ENCODE results near the gene CCNE1. TPM values are rescaled to one million over a fixed set of nuclear protein-coding genes. Genes with fewer than 3 reads are reported as not detected.

Gene CCNE1
- total and polyA plus RNA-seq, 7 donors = 0.97 to 6.7 (median 2.0) TPM

DNA sequence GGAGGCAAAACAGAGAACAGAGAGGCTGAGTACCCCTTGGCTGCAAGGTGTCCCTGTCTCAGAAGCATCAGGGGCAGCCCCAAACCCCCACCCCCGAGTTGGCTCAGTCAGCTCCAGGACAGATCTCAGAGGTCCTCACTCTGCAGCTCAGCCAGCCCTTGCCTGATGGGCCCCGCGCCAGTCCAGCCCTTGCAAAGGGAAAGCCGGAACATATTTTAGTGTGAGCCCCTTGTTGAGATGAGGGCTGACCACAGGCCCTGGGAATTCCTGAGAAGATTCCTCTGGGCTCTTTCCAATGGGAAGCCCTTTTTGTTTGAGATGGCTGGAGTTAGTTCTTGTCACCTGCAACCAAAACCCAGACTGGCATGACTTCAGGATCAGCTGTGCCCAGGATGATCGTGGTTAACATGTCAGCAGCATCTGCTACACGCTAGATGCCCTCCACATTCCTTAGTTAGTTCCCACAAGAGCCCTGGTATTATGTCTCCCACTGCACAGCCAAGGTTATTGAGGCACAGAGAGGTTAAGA lies 33.9 kb upstream of the CCNE1 start:
- Histone ChIP-seq H3K4me1 (no peaks in the 10 kb centered on the region), H3K36me3 (ENCODE audit: insufficient read depth in 1 of 2, low read depth in 1 of 2) (no peaks in the 10 kb centered on the region), H3K27ac (no peak overlapping the region), H3K4me3 (no peak overlapping the region), H3K27me3 (ENCODE audit: insufficient read depth in 3 of 3, low read length in 2 of 3) (no peaks in the 10 kb centered on the region), H3K9me3 (no peaks in the 10 kb centered on the region)
- 51 to 53% (median 52%) methylated on average over 6 of the region's 6 CpGs for WGBS, 3 donors
- intact Hi-C loops (cut with DNase I) = loop anchor here in 1 of 2 donors (2.0 kb wide), 1 partner anchor 25 kb away; no protein-coding TSS in a partner anchor
- TF ChIP-seq, protein P1, sequence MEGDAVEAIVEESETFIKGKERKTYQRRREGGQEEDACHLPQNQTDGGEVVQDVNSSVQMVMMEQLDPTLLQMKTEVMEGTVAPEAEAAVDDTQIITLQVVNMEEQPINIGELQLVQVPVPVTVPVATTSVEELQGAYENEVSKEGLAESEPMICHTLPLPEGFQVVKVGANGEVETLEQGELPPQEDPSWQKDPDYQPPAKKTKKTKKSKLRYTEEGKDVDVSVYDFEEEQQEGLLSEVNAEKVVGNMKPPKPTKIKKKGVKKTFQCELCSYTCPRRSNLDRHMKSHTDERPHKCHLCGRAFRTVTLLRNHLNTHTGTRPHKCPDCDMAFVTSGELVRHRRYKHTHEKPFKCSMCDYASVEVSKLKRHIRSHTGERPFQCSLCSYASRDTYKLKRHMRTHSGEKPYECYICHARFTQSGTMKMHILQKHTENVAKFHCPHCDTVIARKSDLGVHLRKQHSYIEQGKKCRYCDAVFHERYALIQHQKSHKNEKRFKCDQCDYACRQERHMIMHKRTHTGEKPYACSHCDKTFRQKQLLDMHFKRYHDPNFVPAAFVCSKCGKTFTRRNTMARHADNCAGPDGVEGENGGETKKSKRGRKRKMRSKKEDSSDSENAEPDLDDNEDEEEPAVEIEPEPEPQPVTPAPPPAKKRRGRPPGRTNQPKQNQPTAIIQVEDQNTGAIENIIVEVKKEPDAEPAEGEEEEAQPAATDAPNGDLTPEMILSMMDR (IDR thresholded peaks at IDR 0.05) = no peak
- ATAC-seq (no peak), DNase-seq (no peak)

DNA sequence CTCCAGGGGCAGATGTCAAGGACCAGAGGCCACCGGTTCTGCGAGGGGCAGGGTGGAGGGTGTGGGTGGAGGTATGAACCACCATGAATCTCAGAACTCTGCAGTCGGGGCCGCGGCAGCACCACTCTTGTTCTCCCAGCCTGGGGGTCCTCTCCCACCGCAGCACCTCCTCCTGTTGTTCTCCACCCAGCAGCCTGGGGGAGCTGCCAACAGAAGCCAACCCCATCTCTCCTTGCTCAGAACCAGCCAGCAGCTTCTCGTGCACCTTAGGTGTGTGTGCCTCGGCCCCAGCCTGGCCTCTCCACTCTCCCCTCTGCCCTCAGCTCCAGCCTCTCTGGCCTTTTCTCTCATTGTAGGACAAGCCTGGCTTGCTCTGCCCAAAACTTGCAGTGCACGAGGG lies 31.9 kb upstream of the CCNE1 start:
- WGBS, 3 donors = 56 to 66% (median 57%) methylated on average over 9 of the region's 9 CpGs
- no peak for DNase-seq
- no peak for ATAC-seq
- H3K9me3 ChIP-seq = no peaks in the 10 kb centered on the region
- intact Hi-C loops (cut with DNase I) = loop anchor here in 1 of 2 donors (2.0 kb wide), 1 partner anchor 23 kb away; no protein-coding TSS in a partner anchor
- TF ChIP-seq, protein P1 (IDR thresholded peaks at IDR 0.05) = no peak
- no peaks in the 10 kb centered on the region for H3K36me3 ChIP-seq (ENCODE audit: insufficient read depth in 1 of 2, low read depth in 1 of 2)
- H3K27me3 ChIP-seq (ENCODE audit: insufficient read depth in 3 of 3, low read length in 2 of 3) = no peaks in the 10 kb centered on the region
- no peaks in the 10 kb centered on the region for H3K4me1 ChIP-seq
- H3K4me3 ChIP-seq = no peak overlapping the region
- H3K27ac ChIP-seq = no peak overlapping the region

DNA sequence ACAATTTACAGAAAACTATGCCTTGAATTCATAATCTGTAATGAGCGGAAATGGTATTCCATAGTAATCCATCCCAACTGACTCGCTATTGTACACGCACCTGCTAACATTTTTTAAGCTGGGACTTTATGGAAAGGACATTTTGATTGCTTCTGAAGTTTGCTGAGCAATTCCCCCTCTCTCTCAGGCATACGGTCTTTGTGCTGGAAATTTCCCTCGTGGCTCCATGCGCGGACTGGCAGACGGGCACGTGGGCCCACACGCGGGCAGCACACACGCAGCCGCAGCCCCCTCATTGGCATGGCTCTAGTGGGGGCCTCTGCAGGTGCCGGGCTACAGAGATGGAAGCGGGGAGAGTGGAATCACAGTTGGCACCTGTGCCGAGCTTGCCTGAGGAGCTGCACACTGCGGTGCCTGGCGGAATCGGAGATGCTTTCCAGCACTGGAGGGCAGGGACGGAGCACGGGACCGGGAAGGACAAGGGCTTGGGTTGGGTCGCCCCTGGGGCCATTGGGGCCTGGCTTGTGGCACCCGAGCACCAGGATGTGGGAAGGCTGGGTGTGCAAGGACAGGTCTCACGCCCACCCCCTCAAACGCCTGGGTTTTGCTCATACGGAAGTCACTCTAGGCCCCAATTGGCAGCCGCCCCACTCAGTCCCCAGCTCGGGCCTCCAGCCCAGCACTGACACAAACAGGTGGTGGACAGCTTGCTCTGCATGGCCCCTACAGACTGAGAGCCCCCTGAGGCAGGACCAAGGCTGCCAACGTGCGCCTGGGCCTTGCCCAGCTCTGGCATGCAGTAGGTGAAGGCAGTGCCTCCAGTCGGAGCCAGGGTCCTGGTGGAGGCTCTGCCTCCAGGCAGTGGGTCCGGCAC lies 30.2 kb upstream of the CCNE1 start:
- DNase-seq = no peak
- H3K4me1 ChIP-seq = no peaks in the 10 kb centered on the region
- H3K36me3 ChIP-seq (ENCODE audit: insufficient read depth in 1 of 2, low read depth in 1 of 2) = no peaks in the 10 kb centered on the region
- TF ChIP-seq, protein P1 (IDR thresholded peaks at IDR 0.05) = no peak
- no peak for ATAC-seq
- H3K9me3 ChIP-seq = no peaks in the 10 kb centered on the region
- WGBS, 3 donors = 48 to 57% (median 50%) methylated on average over 33 of the region's 33 CpGs
- no peak overlapping the region for H3K4me3 ChIP-seq
- H3K27ac ChIP-seq = no peak overlapping the region
- intact Hi-C loops (cut with DNase I) = no loop called here
- no peaks in the 10 kb centered on the region for H3K27me3 ChIP-seq (ENCODE audit: insufficient read depth in 3 of 3, low read length in 2 of 3)

DNA sequence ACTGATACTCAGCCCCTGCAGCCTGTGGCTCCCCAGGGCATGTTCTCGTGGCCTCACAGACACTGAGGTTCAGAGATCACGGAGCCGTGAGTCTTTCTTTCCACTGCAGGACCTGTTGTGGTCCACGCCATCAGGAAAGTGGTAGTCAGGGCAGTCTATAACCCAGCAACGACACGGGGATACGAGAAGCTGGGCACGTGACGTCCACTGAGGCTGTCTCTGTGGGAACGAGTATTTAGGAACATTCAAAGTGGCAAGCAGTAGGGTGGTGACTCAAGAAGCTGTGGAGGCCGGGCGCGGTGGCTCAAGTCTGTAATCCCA lies 29.6 kb upstream of the CCNE1 start:
- Histone ChIP-seq H3K36me3 (ENCODE audit: insufficient read depth in 1 of 2, low read depth in 1 of 2) (no peaks in the 10 kb centered on the region), H3K9me3 (no peaks in the 10 kb centered on the region), H3K4me1 (no peaks in the 10 kb centered on the region), H3K27ac (no peak overlapping the region), H3K4me3 (no peak overlapping the region), H3K27me3 (ENCODE audit: insufficient read depth in 3 of 3, low read length in 2 of 3) (no peaks in the 10 kb centered on the region)
- TF ChIP-seq, protein P1 (IDR thresholded peaks at IDR 0.05) = no peak
- ATAC-seq = no peak
- no peak for DNase-seq
- intact Hi-C loops (cut with DNase I) = no loop called here
- WGBS, 3 donors = 54 to 60% (median 56%) methylated on average over 13 of the region's 13 CpGs
